HG02623 (cell line): ENCODE data around the gene NFILZ.
"Not testable (repeated sequence)": the region's sequence is repeated elsewhere in the genome, so short reads cannot be mapped to it uniquely, and the experiment has no call there.

Experiments
- ATAC-seq: cut with Tn5 transposase; IDR thresholded peaks from one replicate; pipeline ENCODE4 v1.9.1; 2021; ENCODE audit warnings: moderate library complexity; ENCODE audit not compliant: unreplicated experiment

Gene NFILZ

GRCh38 chr19:8611391-8611876, 19.0 kb upstream of the NFILZ start:
- ATAC-seq = no peak

- ATAC-seq = no peak
These were observed 18.3 kb upstream of the NFILZ start for GRCh38 chr19:8611877-8612806.

GRCh38 chr19:8612807-8613171, 17.6 kb upstream of the NFILZ start:
- no peak for ATAC-seq

- ATAC-seq = no peak
These were observed 16.0 kb upstream of the NFILZ start for GRCh38 chr19:8614455-8614854.

GRCh38 chr19:8615024-8615423, 15.4 kb upstream of the NFILZ start:
- ATAC-seq = no peak

GRCh38 chr19:8615813-8616596, 14.4 kb upstream of the NFILZ start:
- no peak for ATAC-seq

- ATAC-seq = no peak
These were observed 13.6 kb upstream of the NFILZ start for GRCh38 chr19:8616861-8617260.

- ATAC-seq = not testable (repeated sequence)
These were observed 13.1 kb upstream of the NFILZ start for GRCh38 chr19:8617325-8617724.

- no peak for ATAC-seq
These were observed 12.4 kb upstream of the NFILZ start for GRCh38 chr19:8617984-8618383.

- ATAC-seq = no peak
These were observed 11.7 kb upstream of the NFILZ start for GRCh38 chr19:8618751-8619150.

- not testable (repeated sequence) for ATAC-seq
These were observed 7.5 kb upstream of the NFILZ start for GRCh38 chr19:8622886-8623285.

GRCh38 chr19:8626842-8627241, 3.6 kb upstream of the NFILZ start:
- ATAC-seq = no peak

GRCh38 chr19:8629184-8629583, 1.2 kb upstream of the NFILZ start:
- ATAC-seq = no peak

GRCh38 chr19:8630796-8631424, 477 bp downstream of the NFILZ start:
- no peak for ATAC-seq

- no peak for ATAC-seq
These were observed 989 bp downstream of the NFILZ start for GRCh38 chr19:8631425-8631819.

GRCh38 chr19:8635422-8635821, 5.0 kb downstream of the NFILZ start:
- ATAC-seq = no peak

- not testable (repeated sequence) for ATAC-seq
These were observed 6.6 kb downstream of the NFILZ start for GRCh38 chr19:8637070-8637469.

- ATAC-seq = no peak
These were observed 7.7 kb downstream of the NFILZ start for GRCh38 chr19:8638078-8638619.

GRCh38 chr19:8639821-8640401, 9.5 kb downstream of the NFILZ start:
- no peak for ATAC-seq

GRCh38 chr19:8640402-8641004, 10.1 kb downstream of the NFILZ start:
- ATAC-seq = no peak
